Liver (tissue), 9 donors: ENCODE data around the gene GGCX. TPM values are rescaled to one million over a fixed set of nuclear protein-coding genes. Genes with fewer than 3 reads are reported as not detected.

ENCODE experiments used
- DNase-seq: peaks from one replicate; pipeline ENCODE4 v3.0.0-alpha.2; 2017; ENCODE audit warnings: low spot score
- H3K27ac ChIP-seq, 2 donors: one replicate each; pipeline ENCODE4 v1.7.0; 2013; ENCODE audit warnings: inconsistent platforms in 2 of 2, low read length in 2 of 2, control low read depth in 1 of 2, low read depth in 1 of 2, mild to moderate bottlenecking in 1 of 2
- H3K27me3 ChIP-seq, 4 donors: one replicate each; pipeline versions ENCODE4 v1.6.1 to v1.7.0; 2013; ENCODE audit warnings: low read length in 3 of 4, inconsistent platforms in 1 of 4, mild to moderate bottlenecking in 1 of 4, moderate library complexity in 1 of 4; ENCODE audit not compliant: control insufficient read depth in 4 of 4, insufficient read depth in 4 of 4
- H3K36me3 ChIP-seq, 4 donors: one replicate each; pipeline versions ENCODE4 v1.6.1 to v1.7.0; 2013; ENCODE audit warnings: low read length in 3 of 4, mild to moderate bottlenecking in 3 of 4, low read depth in 1 of 4, moderate library complexity in 1 of 4; ENCODE audit not compliant: control insufficient read depth in 4 of 4, insufficient read depth in 3 of 4
- H3K4me1 ChIP-seq, 4 donors: one replicate each; pipeline versions ENCODE4 v1.6.1 to v1.7.0; 2013; ENCODE audit warnings: low read length in 3 of 4, mild to moderate bottlenecking in 3 of 4, moderate library complexity in 1 of 4; ENCODE audit not compliant: control insufficient read depth in 4 of 4, insufficient read depth in 4 of 4
- H3K4me3 ChIP-seq, 3 donors: one replicate each; pipeline versions ENCODE4 v1.6.1 to v1.7.0; 2013; ENCODE audit warnings: low read length in 3 of 3, control low read depth in 1 of 3, low read depth in 1 of 3, mild to moderate bottlenecking in 1 of 3
- H3K9ac ChIP-seq, 2 donors: one replicate each; pipeline ENCODE4 v1.7.0; 2013; ENCODE audit warnings: low read length in 2 of 2, mild to moderate bottlenecking in 2 of 2, moderate library complexity in 2 of 2, control low read depth in 1 of 2, low read depth in 1 of 2
- H3K9me3 ChIP-seq, 4 donors: one replicate each; pipeline versions ENCODE4 v1.6.1 to v1.7.0; 2013; ENCODE audit warnings: low read length in 3 of 4; ENCODE audit not compliant: control insufficient read depth in 4 of 4
- FOXA2 ChIP-seq: IDR thresholded peaks from 2 replicates; pipeline ENCODE4 v1.6.1; 2016; ENCODE audit warnings: antibody characterized with exemption
- GABPA ChIP-seq, 2 donors: IDR thresholded peaks in 1 of 2; conservative IDR thresholded peaks in 1 of 2; 2 replicates each; pipeline ENCODE4 v1.6.1; 2016; ENCODE audit warnings: antibody characterized with exemption in 2 of 2, mild to moderate bottlenecking in 1 of 2, moderate library complexity in 1 of 2
- HNF4G ChIP-seq: IDR thresholded peaks from 2 replicates; pipeline ENCODE4 v1.6.1; 2016; ENCODE audit warnings: antibody characterized with exemption
- JUND ChIP-seq, 2 donors: IDR thresholded peaks; 2 replicates each; pipeline ENCODE4 v1.6.1; 2016; ENCODE audit warnings: antibody characterized with exemption in 2 of 2
- NR2F2 ChIP-seq: IDR thresholded peaks from 2 replicates; pipeline ENCODE4 v1.6.1; 2016; ENCODE audit warnings: antibody characterized with exemption
- RAD21 ChIP-seq, 2 donors: IDR thresholded peaks; 2 replicates each; pipeline ENCODE4 v1.6.1; 2016; ENCODE audit warnings: antibody characterized with exemption in 2 of 2, mild to moderate bottlenecking in 2 of 2
- RXRA ChIP-seq, 2 donors: IDR thresholded peaks; 2 replicates each; pipeline ENCODE4 v1.6.1; 2017 to 2018; ENCODE audit warnings: antibody characterized with exemption in 2 of 2, mild to moderate bottlenecking in 1 of 2
- SP1 ChIP-seq: IDR thresholded peaks from 2 replicates; pipeline ENCODE4 v1.6.1; 2018; ENCODE audit warnings: antibody characterized with exemption, mild to moderate bottlenecking
- YY1 ChIP-seq: IDR thresholded peaks from 2 replicates; pipeline ENCODE4 v1.6.1; 2016; ENCODE audit warnings: antibody characterized with exemption, mild to moderate bottlenecking
- WGBS: extraction: QIAGEN DNeasy Blood & Tissue Kit; methylation state at CpG from one replicate; pipeline ENCODE4 v1.1.7; 2013; 5-methylcytosine and 5-hydroxymethylcytosine counted together
- polyA plus RNA-seq, 2 donors: library from polyadenylated mRNA; stranded (reverse) in 1 of 2; unstranded in 1 of 2; fragments of 200-250 nt in 1 of 2; fragments of >200 nt in 1 of 2; fragmentation: Nextera tagmentation in 1 of 2; extraction: Ambion mirVana in 1 of 2; gene quantifications; one replicate each; pipeline versions ENCODE4 v1.2.1 to v1.2.3, GENCODE V29; 2013 to 2015
- total RNA-seq, 2 donors: library from RNA; depleted of rRNA; stranded (reverse); fragments of >200 nt; gene quantifications; one replicate each; pipeline ENCODE4 v1.2.3, GENCODE V29; 2014
- TF ChIP-seq, protein P1 (sequence below): IDR thresholded peaks from 2 replicates; pipeline ENCODE4 v1.6.1; 2016; ENCODE audit warnings: antibody characterized with exemption
- TF ChIP-seq, protein P2 (sequence below): IDR thresholded peaks from 2 replicates; pipeline ENCODE4 v1.6.1; 2016; ENCODE audit warnings: antibody characterized with exemption, mild to moderate bottlenecking
- TF ChIP-seq, protein P3 (sequence below): IDR thresholded peaks from 2 replicates; pipeline ENCODE4 v1.6.1; 2016; ENCODE audit warnings: antibody characterized with exemption
- TF ChIP-seq, protein P4 (sequence below): fragments of 150-350 bp; IDR thresholded peaks from 2 replicates; pipeline ENCODE4 v1.5.1; 2017; ENCODE audit warnings: improper control_type of control experiment, low read depth, low read length; ENCODE audit not compliant: missing input control
- donor health status: healthy.
- donor health status: healthy.
- donor health status: healthy.
- donor health status: healthy.
- donor health status: healthy.

The GGCX gene
- total and polyA plus RNA-seq, 4 donors: 67.3 to 189 (median 90.4) TPM

DNA sequence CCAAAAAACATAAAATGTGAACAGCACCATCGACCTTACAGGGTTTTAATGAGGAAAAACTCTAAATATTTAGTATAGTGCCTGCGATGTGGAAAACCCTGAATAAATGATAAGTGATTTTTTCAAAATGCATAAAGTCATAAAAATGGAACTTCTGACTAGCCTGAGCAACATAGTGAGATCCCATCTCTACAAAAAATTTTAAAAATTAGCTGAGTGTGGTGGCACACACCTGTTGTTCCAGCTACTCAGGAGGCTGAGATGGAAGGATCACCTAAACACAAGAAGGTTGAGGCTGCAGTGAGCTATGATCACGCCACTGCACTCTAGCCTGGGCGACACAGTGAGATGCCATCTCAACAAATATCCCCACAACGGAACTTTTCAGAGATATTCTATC is 4.2 kb downstream of the GGCX start:
- no peaks in the 10 kb centered on the region for H3K9me3 ChIP-seq
- no peak overlapping the region for H3K4me3 ChIP-seq
- H3K9ac ChIP-seq: no peak overlapping the region
- H3K4me1 ChIP-seq: peaks cover 11 to 28% (median 21%) of the 10 kb centered on the region in 4 donors
- TF ChIP-seq RAD21 (IDR thresholded peaks at IDR 0.05) (no peak), JUND (IDR thresholded peaks at IDR 0.05) (no peak), FOXA2 (no peak), GABPA (IDR thresholded peaks at IDR 0.05 in 1 of 2, conservative IDR thresholded peaks at IDR 0.05 in 1 of 2) (no peak), YY1 (no peak), NR2F2 (no peak), HNF4G (no peak), SP1 (no peak)
- TF ChIP-seq, protein P1, sequence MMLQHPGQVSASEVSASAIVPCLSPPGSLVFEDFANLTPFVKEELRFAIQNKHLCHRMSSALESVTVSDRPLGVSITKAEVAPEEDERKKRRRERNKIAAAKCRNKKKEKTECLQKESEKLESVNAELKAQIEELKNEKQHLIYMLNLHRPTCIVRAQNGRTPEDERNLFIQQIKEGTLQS: no peak
- TF ChIP-seq, protein P2, sequence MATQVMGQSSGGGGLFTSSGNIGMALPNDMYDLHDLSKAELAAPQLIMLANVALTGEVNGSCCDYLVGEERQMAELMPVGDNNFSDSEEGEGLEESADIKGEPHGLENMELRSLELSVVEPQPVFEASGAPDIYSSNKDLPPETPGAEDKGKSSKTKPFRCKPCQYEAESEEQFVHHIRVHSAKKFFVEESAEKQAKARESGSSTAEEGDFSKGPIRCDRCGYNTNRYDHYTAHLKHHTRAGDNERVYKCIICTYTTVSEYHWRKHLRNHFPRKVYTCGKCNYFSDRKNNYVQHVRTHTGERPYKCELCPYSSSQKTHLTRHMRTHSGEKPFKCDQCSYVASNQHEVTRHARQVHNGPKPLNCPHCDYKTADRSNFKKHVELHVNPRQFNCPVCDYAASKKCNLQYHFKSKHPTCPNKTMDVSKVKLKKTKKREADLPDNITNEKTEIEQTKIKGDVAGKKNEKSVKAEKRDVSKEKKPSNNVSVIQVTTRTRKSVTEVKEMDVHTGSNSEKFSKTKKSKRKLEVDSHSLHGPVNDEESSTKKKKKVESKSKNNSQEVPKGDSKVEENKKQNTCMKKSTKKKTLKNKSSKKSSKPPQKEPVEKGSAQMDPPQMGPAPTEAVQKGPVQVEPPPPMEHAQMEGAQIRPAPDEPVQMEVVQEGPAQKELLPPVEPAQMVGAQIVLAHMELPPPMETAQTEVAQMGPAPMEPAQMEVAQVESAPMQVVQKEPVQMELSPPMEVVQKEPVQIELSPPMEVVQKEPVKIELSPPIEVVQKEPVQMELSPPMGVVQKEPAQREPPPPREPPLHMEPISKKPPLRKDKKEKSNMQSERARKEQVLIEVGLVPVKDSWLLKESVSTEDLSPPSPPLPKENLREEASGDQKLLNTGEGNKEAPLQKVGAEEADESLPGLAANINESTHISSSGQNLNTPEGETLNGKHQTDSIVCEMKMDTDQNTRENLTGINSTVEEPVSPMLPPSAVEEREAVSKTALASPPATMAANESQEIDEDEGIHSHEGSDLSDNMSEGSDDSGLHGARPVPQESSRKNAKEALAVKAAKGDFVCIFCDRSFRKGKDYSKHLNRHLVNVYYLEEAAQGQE: no peak
- TF ChIP-seq, protein P3, sequence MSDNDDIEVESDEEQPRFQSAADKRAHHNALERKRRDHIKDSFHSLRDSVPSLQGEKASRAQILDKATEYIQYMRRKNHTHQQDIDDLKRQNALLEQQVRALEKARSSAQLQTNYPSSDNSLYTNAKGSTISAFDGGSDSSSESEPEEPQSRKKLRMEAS: no peak
- no peaks in the 10 kb centered on the region for H3K27me3 ChIP-seq
- no peak for DNase-seq
- peaks cover 10 to 45% (median 36%) of the 10 kb centered on the region in 4 donors for H3K36me3 ChIP-seq
- no peak overlapping the region for H3K27ac ChIP-seq
- 93% methylated on average over 5 of the region's 5 CpGs for WGBS

DNA sequence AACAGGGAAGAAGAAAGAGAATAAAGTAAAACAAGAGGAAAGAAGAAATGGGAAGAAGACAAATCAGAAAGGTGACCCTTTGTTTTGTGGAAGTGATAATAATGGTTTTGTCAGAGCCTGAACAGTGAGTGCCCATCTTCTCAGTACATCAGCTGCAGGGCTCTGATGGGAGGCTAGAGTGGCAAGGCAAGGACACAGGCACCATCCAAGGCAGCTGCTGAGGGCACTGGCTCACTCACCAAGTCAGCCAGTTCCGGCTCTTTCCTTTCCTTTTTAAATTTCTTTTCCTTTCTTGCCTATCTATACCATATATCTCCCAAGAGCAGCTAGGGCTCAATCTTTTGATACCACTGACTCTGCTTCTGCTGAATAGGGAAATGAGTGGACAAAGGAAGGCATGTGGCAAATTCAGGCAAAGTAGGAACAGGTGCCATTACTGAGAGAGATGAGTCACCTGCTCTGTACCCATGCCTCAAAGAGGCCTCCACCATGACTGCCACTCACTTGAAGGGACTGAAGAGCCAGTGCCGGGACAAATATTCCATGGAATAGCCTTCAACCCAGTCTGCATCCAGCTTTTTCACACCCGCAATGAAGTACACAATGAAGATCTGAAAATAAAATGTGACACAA is 6.2 kb downstream of the GGCX start:
- Histone ChIP-seq H3K27me3 (no peaks in the 10 kb centered on the region), H3K27ac (no peak overlapping the region), H3K4me1 (peaks cover 9 to 24% (median 18%) of the 10 kb centered on the region in 4 donors), H3K9ac (no peak overlapping the region), H3K36me3 (peaks cover 15 to 64% (median 55%) of the 10 kb centered on the region in 4 donors), H3K4me3 (no peak overlapping the region), H3K9me3 (no peaks in the 10 kb centered on the region)
- WGBS: 96% methylated on average over 3 of the region's 3 CpGs
- TF ChIP-seq GABPA (IDR thresholded peaks at IDR 0.05 in 1 of 2, conservative IDR thresholded peaks at IDR 0.05 in 1 of 2) (no peak), RAD21 (IDR thresholded peaks at IDR 0.05) (no peak), RXRA (IDR thresholded peaks at IDR 0.05) (no peak)
- TF ChIP-seq, protein P1: no peak
- no peak for DNase-seq

DNA sequence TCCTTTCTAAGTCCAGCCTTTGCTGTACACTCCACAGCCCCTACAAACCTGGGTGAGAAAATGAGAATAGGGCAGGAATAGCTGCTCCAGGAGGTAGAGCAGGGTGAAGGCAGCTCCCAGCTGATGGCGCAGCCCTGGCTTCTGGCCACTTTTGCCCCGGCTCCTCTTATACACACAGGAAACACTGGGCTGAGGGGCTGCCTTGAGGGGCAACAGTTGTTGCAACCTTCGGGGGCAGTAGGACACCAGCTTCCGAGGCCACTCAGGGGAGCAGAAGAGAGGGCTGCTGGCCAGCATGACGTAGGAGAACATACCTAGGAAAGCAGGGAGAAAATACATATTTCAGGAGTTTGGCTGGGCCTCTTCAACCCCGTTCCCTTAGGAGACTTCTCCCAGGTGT is 8.1 kb downstream of the GGCX start:
- Histone ChIP-seq H3K27me3 (no peaks in the 10 kb centered on the region), H3K4me1 (peaks cover 2 to 14% (median 8%) of the 10 kb centered on the region in 4 donors), H3K9ac (no peak overlapping the region), H3K4me3 (no peak overlapping the region), H3K36me3 (peaks cover 15 to 69% (median 65%) of the 10 kb centered on the region in 4 donors), H3K27ac (no peak overlapping the region), H3K9me3 (no peaks in the 10 kb centered on the region)
- DNase-seq: no peak
- TF ChIP-seq, protein P4, sequence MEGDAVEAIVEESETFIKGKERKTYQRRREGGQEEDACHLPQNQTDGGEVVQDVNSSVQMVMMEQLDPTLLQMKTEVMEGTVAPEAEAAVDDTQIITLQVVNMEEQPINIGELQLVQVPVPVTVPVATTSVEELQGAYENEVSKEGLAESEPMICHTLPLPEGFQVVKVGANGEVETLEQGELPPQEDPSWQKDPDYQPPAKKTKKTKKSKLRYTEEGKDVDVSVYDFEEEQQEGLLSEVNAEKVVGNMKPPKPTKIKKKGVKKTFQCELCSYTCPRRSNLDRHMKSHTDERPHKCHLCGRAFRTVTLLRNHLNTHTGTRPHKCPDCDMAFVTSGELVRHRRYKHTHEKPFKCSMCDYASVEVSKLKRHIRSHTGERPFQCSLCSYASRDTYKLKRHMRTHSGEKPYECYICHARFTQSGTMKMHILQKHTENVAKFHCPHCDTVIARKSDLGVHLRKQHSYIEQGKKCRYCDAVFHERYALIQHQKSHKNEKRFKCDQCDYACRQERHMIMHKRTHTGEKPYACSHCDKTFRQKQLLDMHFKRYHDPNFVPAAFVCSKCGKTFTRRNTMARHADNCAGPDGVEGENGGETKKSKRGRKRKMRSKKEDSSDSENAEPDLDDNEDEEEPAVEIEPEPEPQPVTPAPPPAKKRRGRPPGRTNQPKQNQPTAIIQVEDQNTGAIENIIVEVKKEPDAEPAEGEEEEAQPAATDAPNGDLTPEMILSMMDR: no peak
- WGBS: 85% methylated on average over 6 of the region's 6 CpGs
